Measurements from ENCODE around the gene EOMES. TPM values are rescaled to one million over a fixed set of nuclear protein-coding genes. Genes with fewer than 3 reads are reported as not detected.

EOMES gene
- total and polyA plus RNA-seq, 12 donors = 0.01 to 0.76 (median 0.17) TPM; not detected in 3

- Histone ChIP-seq H3K36me3 (no peaks in the 10 kb centered on the region), H3K27ac (no peak overlapping the region), H3K9me3 (no peaks in the 10 kb centered on the region), H3K4me3 (peak overlapping the region in 4 of 10 donors; percentile 20 to 39 (median 26)), H3K4me1 (peaks cover 0 to 31% (median 23%) of the 10 kb centered on the region in 9 donors), H3K27me3 (peaks cover 14 to 89% (median 82%) of the 10 kb centered on the region in 7 donors)
- ATAC-seq (no peak), DNase-seq (no peak)
- WGBS, 2 donors = 7 to 9% methylated on average over 12 of the region's 12 CpGs
- no peak for TF ChIP-seq CTCF (IDR thresholded peaks at IDR 0.05)
- intact Hi-C loops (cut with DNase I) = no loop called here
Observed at GRCh38 chr3:27729325-27729724, 7.2 kb upstream of the EOMES start.

- WGBS, 2 donors = 2 to 3% methylated on average over 34 to 35 of the region's 35 CpGs
Observed at GRCh38 chr3:27728195-27729087, 6.3 kb upstream of the EOMES start.

GRCh38 chr3:27726240-27726639 lies 4.1 kb upstream of the EOMES start:
- H3K27ac ChIP-seq = no peak overlapping the region
- no peaks in the 10 kb centered on the region for H3K36me3 ChIP-seq
- 12 to 15% methylated on average over 7 of the region's 7 CpGs for WGBS, 2 donors
- peaks cover 0 to 60% (median 46%) of the 10 kb centered on the region in 9 donors for H3K4me1 ChIP-seq
- H3K9me3 ChIP-seq = no peaks in the 10 kb centered on the region
- peaks cover 34 to 100% (median 100%) of the 10 kb centered on the region in 7 donors for H3K27me3 ChIP-seq
- intact Hi-C loops (cut with DNase I) = no loop called here
- DNase-seq (no peak), ATAC-seq (no peak)
- no peak for TF ChIP-seq CTCF (IDR thresholded peaks at IDR 0.05)
- H3K4me3 ChIP-seq = no peak overlapping the region

More at GRCh38 chr3:27728195-27729087, 6.3 kb upstream of the EOMES start:
- Histone ChIP-seq H3K36me3 (no peaks in the 10 kb centered on the region), H3K9me3 (no peaks in the 10 kb centered on the region), H3K27me3 (peaks cover 20 to 98% (median 91%) of the 10 kb centered on the region in 7 donors), H3K27ac (no peak overlapping the region), H3K4me3 (peak overlapping the region in 6 of 10 donors; percentile 2 to 36 (median 11)), H3K4me1 (peaks cover 0 to 40% (median 25%) of the 10 kb centered on the region in 9 donors)
- no peak for DNase-seq
- ATAC-seq = peak in 4 of 8 donors; percentile 19 to 38 (median 24)
- intact Hi-C loops (cut with DNase I) = no loop called here
- peak in 2 of 9 donors; percentile 17 to 24 for TF ChIP-seq CTCF (IDR thresholded peaks at IDR 0.05)

- intact Hi-C loops (cut with DNase I) = no loop called here
- H3K4me1 ChIP-seq = peaks cover 0 to 56% (median 41%) of the 10 kb centered on the region in 9 donors
- no peak for TF ChIP-seq CTCF (IDR thresholded peaks at IDR 0.05)
- no peak overlapping the region for H3K27ac ChIP-seq
- 6 to 8% methylated on average over 30 of the region's 30 CpGs for WGBS, 2 donors
- H3K36me3 ChIP-seq = no peaks in the 10 kb centered on the region
- no peaks in the 10 kb centered on the region for H3K9me3 ChIP-seq
- no peak for DNase-seq
- ATAC-seq = no peak
- peaks cover 35 to 100% (median 100%) of the 10 kb centered on the region in 7 donors for H3K27me3 ChIP-seq
- H3K4me3 ChIP-seq = no peak overlapping the region
Observed at GRCh38 chr3:27724459-27725197, 2.5 kb upstream of the EOMES start.

Data from heart right ventricle (tissue), 16 donors.